SK-N-SH (cell line): Measurements from ENCODE around the gene GPR132. TPM values are rescaled to one million over a fixed set of nuclear protein-coding genes. Genes with fewer than 3 reads are reported as not detected.

Experiments used
- CTCF ChIA-PET: fragments of 300-600, 350-600 bp; formaldehyde crosslinking; extraction: SDS; loops from one replicate; lab custom pipeline; 2021; lab: Yijun Ruan, JAX
- POLR2A ChIA-PET: fragments of 350-600 bp; sonication (Branson Sonifier 250); formaldehyde crosslinking; extraction: SDS; loops from one replicate; lab custom pipeline; 2020; ENCODE audit warnings: antibody characterized with exemption, inconsistent platforms; lab: Yijun Ruan, JAX
- DNase-seq: peaks from one replicate; pipeline ENCODE4 v3.0.0; 2012
- H2AFZ ChIP-seq: fragments of 200-600 bp; sonication (generic); 2 replicates; pipeline ENCODE4 v1.8.1; 2016; ENCODE audit warnings: antibody characterized with exemption, mild to moderate bottlenecking, low read depth
- H3F3A ChIP-seq: fragments of 200-600 bp; sonication (generic); replicated peaks from 2 replicates; pipeline ENCODE3; 2016; ENCODE audit warnings: antibody characterized with exemption, mild to moderate bottlenecking; ENCODE audit not compliant: insufficient read depth
- H3K27ac ChIP-seq, 2 experiments: fragments of 200-500 bp in 1 of 2; fragments of 200-600 bp in 1 of 2; sonication (Bioruptor generic) in 1 of 2; sonication (generic), shearing (Covaris generic) in 1 of 2; 2 replicates each; pipeline versions ENCODE4 v1.5.1 to v1.6.1; 2014 to 2016; ENCODE audit warnings: low read depth in 2 of 2, inconsistent platforms in 1 of 2, low read length in 1 of 2, mild to moderate bottlenecking in 1 of 2, mixed read lengths in 1 of 2
- H3K27me3 ChIP-seq: fragments of 200-600 bp; sonication (generic), shearing (Covaris generic); 2 replicates; pipeline ENCODE4 v1.6.1; 2016; ENCODE audit warnings: mixed run types; ENCODE audit not compliant: insufficient read depth
- H3K36me3 ChIP-seq, 2 experiments: fragments of 200-500 bp in 1 of 2; fragments of 200-600 bp in 1 of 2; sonication (Bioruptor generic) in 1 of 2; sonication (generic) in 1 of 2; replicated peaks in 1 of 2; 2 replicates each; pipeline versions ENCODE3 to v1.5.1; 2014 to 2016; ENCODE audit warnings: low read length in 1 of 2, mild to moderate bottlenecking in 1 of 2; ENCODE audit not compliant: insufficient read depth in 2 of 2, control insufficient read depth in 1 of 2
- H3K4me1 ChIP-seq, 2 experiments: fragments of 200-500 bp in 1 of 2; fragments of 200-600 bp in 1 of 2; sonication (Bioruptor generic) in 1 of 2; sonication (generic), shearing (Covaris generic) in 1 of 2; 2 replicates each; pipeline versions ENCODE4 v1.5.1 to v1.6.1; 2014 to 2016; ENCODE audit warnings: low read depth in 1 of 2, low read length in 1 of 2, mixed run types in 1 of 2; ENCODE audit not compliant: insufficient read depth in 2 of 2, control insufficient read depth in 1 of 2
- H3K4me2 ChIP-seq: fragments of 200-600 bp; sonication (generic), shearing (Covaris generic); 2 replicates; pipeline ENCODE4 v1.6.1; 2017; ENCODE audit warnings: mixed run types
- H3K4me3 ChIP-seq, 2 experiments: fragments of 200-500 bp in 1 of 2; fragments of 200-600 bp in 1 of 2; sonication (Bioruptor generic) in 1 of 2; sonication (generic), shearing (Covaris generic) in 1 of 2; 2 replicates each; pipeline versions ENCODE4 v1.5.1 to v1.8.1; 2014 to 2016; ENCODE audit warnings: low read depth in 2 of 2, inconsistent platforms in 1 of 2, low read length in 1 of 2, mild to moderate bottlenecking in 1 of 2, mixed read lengths in 1 of 2, moderate library complexity in 1 of 2
- H3K79me2 ChIP-seq: fragments of 200-600 bp; sonication (generic); 2 replicates; pipeline ENCODE4 v1.8.1; 2017; ENCODE audit warnings: mild to moderate bottlenecking; ENCODE audit not compliant: insufficient read depth
- H3K9ac ChIP-seq: fragments of 200-600 bp; sonication (generic); 2 replicates; pipeline ENCODE4 v1.6.1; 2017; ENCODE audit warnings: mixed run types
- H3K9me2 ChIP-seq: fragments of 200-600 bp; sonication (generic); 2 replicates; pipeline ENCODE4 v1.6.1; 2017; ENCODE audit warnings: mixed run types
- H3K9me3 ChIP-seq: fragments of 200-600 bp; sonication (generic); 2 replicates; pipeline ENCODE4 v1.6.1; 2017; ENCODE audit warnings: mixed run types, mild to moderate bottlenecking, moderate library complexity
- H4K20me1 ChIP-seq: fragments of 200-600 bp; sonication (generic); 2 replicates; pipeline ENCODE4 v1.6.1; 2017; ENCODE audit warnings: mild to moderate bottlenecking, mixed run types; ENCODE audit not compliant: insufficient read depth
- CHD2 ChIP-seq: fragments of 150-350 bp; IDR thresholded peaks from 2 replicates; pipeline ENCODE4 v1.6.1; 2018; ENCODE audit warnings: low read length; ENCODE audit not compliant: partially characterized antibody
- EP300 ChIP-seq, 2 experiments: IDR thresholded peaks; 2 replicates each; pipeline versions ENCODE4 v1.4.0 to v1.6.1; 2012; ENCODE audit warnings: borderline replicate concordance in 1 of 2, low read depth in 1 of 2, low read length in 1 of 2
- GABPA ChIP-seq: IDR thresholded peaks from 2 replicates; pipeline ENCODE4 v1.4.0; 2012; ENCODE audit warnings: low read depth, mild to moderate bottlenecking
- MXI1 ChIP-seq: IDR thresholded peaks from 2 replicates; pipeline ENCODE4 v1.6.1; 2012; ENCODE audit warnings: mild to moderate bottlenecking, low read depth, low read length, improper control_type of control experiment
- NFIC ChIP-seq: IDR thresholded peaks from 2 replicates; pipeline ENCODE4 v1.4.0; 2012; ENCODE audit warnings: borderline replicate concordance
- NRF1 ChIP-seq: IDR thresholded peaks from 2 replicates; pipeline ENCODE4 v1.6.1; 2012; ENCODE audit warnings: low read depth, mild to moderate bottlenecking, low read length
- POLR2AphosphoS5 ChIP-seq: IDR thresholded peaks from 2 replicates; pipeline ENCODE4 v1.6.1; 2012; ENCODE audit warnings: low read depth, low read length
- RFX5 ChIP-seq: IDR thresholded peaks from 2 replicates; pipeline ENCODE4 v1.6.1; 2012; ENCODE audit warnings: mild to moderate bottlenecking, improper control_type of control experiment, low read length
- SIN3A ChIP-seq: IDR thresholded peaks from 2 replicates; pipeline ENCODE4 v1.6.1; 2012; ENCODE audit warnings: low read depth, mild to moderate bottlenecking, low read length, moderate library complexity, borderline replicate concordance
- TAF1 ChIP-seq: IDR thresholded peaks from 2 replicates; pipeline ENCODE4 v1.6.1; 2012; ENCODE audit warnings: low read depth, mild to moderate bottlenecking, low read length, moderate library complexity, borderline replicate concordance
- TCF12 ChIP-seq: IDR thresholded peaks from 2 replicates; pipeline ENCODE4 v1.4.0; 2012
- TEAD4 ChIP-seq: IDR thresholded peaks from 2 replicates; pipeline ENCODE4 v1.4.0; 2012; ENCODE audit warnings: mild to moderate bottlenecking, borderline replicate concordance; ENCODE audit not compliant: insufficient read depth
- WGBS: methylation state at CpG from one replicate; pipeline ENCODE4 v1.1.6; 2017; ENCODE audit warnings: low lambda C conversion rate; 5-methylcytosine and 5-hydroxymethylcytosine counted together
- polyA plus RNA-seq, 3 experiments: library from polyadenylated mRNA; depleted of rRNA; stranded (reverse); fragments of >200 nt; gene quantifications; 2 replicates each; pipeline ENCODE4 v1.2.3, GENCODE V29; 2012
- TF ChIP-seq, protein P1 (sequence below): IDR thresholded peaks from 2 replicates; pipeline ENCODE4 v1.4.0; 2012; ENCODE audit warnings: low read depth, borderline replicate concordance
- TF ChIP-seq, protein P2 (sequence below): IDR thresholded peaks from 2 replicates; pipeline ENCODE4 v1.6.1; 2012; ENCODE audit warnings: mild to moderate bottlenecking, low read depth, low read length, moderate library complexity
- TF ChIP-seq, protein P3 (sequence below): fragments of 150-350 bp; IDR thresholded peaks from 2 replicates; pipeline ENCODE4 v1.6.1; 2017; ENCODE audit warnings: antibody characterized with exemption, low read length, low read depth, borderline replicate concordance
- TF ChIP-seq, protein P4 (sequence below): IDR thresholded peaks from 2 replicates; pipeline ENCODE4 v1.4.0; 2012; ENCODE audit warnings: low read depth
- TF ChIP-seq, protein P5 (sequence below): IDR thresholded peaks from 2 replicates; pipeline ENCODE4 v1.4.0; 2012; ENCODE audit warnings: low read depth, borderline replicate concordance

GPR132 gene
- polyA plus RNA-seq, 1 of the 3 experiments (the other 2 are of a cell fraction): not detected

DNA sequence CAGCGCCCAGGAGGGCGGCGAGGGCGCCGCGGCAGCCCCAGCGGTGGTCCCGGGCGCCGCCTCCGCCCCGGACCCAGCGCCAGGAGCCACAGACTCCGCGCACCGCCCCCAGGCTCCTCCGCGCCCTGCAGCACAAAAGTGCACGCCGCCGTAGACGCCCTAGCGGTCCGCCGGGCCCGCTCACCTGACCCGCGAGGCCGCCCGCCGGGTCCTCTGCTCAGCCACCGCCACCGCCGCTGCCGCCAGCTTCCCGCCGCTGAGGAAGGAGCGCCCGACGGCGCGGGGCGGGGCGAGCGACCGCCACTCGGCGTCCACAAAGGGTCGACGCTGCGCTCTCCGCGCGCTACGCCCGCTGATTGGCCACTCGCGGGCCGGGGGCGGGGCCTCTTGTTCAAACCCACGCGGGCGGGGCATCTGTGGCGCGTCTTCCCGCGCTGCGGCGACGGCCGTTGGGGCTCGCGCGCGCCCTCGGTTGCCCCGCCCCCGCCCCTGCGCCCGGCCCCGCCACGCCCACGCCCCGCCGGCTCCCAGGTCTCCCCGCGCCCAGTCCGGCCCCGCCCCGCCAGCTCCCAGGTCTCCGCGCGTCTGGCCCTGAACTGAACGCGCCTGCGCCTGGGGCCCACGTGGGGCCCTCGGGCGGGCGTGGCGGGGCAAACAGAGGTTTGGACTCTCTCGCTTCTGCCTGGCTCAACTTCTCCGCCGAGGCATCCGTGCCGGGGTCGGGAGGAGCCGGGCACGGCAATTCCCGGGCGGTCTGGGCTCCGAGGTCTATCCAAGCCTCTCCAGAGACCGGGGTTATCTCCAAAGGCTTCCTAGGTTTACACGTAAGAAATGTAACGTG lies 44.2 kb downstream of the GPR132 start, which contains the start of gene CDCA4:
Gene CDCA4 (minus strand): TSS at position 269 of the 841 bp plus-strand sequence. CDS start 9,154 bp downstream, outside the sequence.
- Histone ChIP-seq H3K9me2 (no peaks in the 10 kb centered on the region), H3F3A (peaks cover 40% of the 10 kb centered on the region), H3K27ac (peak within 1 kb of the TSS; percentile 89 to 99), H3K4me2 (peak within 1 kb of the TSS; percentile 98), H3K27me3 (no peaks in the 10 kb centered on the region), H3K79me2 (peaks cover 64% of the 10 kb centered on the region), H3K4me3 (peak within 1 kb of the TSS; percentile 75 to 77), H3K9ac (peak within 1 kb of the TSS; percentile 96), H3K9me3 (no peaks in the 10 kb centered on the region), H2AFZ (no peak within 1 kb of the TSS; the same call in 1 of the 2 replicates), H3K36me3 (peaks cover 0 to 3% of the 10 kb centered on the region in 2 experiments), H4K20me1 (peaks cover 35% of the 10 kb centered on the region), H3K4me1 (peaks cover 22 to 51% of the 10 kb centered on the region in 2 experiments; a peak in 2 of 4 replicates)
- 1% methylated on average over 13 of the region's 115 CpGs for WGBS
- POLR2A ChIA-PET: interaction anchor here (0.7 to 1.0 kb wide), 3 partner anchors 37 to 269 kb away, joined by 3 to 8 read pairs (median 3); no protein-coding TSS in a partner anchor
- CTCF ChIA-PET: interaction anchor here (1.0 to 10.9 kb wide), 7 partner anchors 25 to 195 kb away, joined by 3 to 138 read pairs (median 4); no protein-coding TSS in a partner anchor
- TF ChIP-seq MXI1: peak; percentile 95
- peak; percentile 76; the same call in 1 of the 2 replicates for TF ChIP-seq POLR2AphosphoS5
- TF ChIP-seq NFIC: no peak
- TF ChIP-seq, protein P1, sequence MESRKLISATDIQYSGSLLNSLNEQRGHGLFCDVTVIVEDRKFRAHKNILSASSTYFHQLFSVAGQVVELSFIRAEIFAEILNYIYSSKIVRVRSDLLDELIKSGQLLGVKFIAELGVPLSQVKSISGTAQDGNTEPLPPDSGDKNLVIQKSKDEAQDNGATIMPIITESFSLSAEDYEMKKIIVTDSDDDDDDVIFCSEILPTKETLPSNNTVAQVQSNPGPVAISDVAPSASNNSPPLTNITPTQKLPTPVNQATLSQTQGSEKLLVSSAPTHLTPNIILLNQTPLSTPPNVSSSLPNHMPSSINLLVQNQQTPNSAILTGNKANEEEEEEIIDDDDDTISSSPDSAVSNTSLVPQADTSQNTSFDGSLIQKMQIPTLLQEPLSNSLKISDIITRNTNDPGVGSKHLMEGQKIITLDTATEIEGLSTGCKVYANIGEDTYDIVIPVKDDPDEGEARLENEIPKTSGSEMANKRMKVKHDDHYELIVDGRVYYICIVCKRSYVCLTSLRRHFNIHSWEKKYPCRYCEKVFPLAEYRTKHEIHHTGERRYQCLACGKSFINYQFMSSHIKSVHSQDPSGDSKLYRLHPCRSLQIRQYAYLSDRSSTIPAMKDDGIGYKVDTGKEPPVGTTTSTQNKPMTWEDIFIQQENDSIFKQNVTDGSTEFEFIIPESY: no peak
- no peak for TF ChIP-seq GABPA
- TF ChIP-seq SIN3A: peak; percentile 66; the same call in 1 of the 2 replicates
- TF ChIP-seq, protein P2, sequence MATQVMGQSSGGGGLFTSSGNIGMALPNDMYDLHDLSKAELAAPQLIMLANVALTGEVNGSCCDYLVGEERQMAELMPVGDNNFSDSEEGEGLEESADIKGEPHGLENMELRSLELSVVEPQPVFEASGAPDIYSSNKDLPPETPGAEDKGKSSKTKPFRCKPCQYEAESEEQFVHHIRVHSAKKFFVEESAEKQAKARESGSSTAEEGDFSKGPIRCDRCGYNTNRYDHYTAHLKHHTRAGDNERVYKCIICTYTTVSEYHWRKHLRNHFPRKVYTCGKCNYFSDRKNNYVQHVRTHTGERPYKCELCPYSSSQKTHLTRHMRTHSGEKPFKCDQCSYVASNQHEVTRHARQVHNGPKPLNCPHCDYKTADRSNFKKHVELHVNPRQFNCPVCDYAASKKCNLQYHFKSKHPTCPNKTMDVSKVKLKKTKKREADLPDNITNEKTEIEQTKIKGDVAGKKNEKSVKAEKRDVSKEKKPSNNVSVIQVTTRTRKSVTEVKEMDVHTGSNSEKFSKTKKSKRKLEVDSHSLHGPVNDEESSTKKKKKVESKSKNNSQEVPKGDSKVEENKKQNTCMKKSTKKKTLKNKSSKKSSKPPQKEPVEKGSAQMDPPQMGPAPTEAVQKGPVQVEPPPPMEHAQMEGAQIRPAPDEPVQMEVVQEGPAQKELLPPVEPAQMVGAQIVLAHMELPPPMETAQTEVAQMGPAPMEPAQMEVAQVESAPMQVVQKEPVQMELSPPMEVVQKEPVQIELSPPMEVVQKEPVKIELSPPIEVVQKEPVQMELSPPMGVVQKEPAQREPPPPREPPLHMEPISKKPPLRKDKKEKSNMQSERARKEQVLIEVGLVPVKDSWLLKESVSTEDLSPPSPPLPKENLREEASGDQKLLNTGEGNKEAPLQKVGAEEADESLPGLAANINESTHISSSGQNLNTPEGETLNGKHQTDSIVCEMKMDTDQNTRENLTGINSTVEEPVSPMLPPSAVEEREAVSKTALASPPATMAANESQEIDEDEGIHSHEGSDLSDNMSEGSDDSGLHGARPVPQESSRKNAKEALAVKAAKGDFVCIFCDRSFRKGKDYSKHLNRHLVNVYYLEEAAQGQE: peak; percentile 29; the same call in 1 of the 2 replicates
- TF ChIP-seq, protein P3, sequence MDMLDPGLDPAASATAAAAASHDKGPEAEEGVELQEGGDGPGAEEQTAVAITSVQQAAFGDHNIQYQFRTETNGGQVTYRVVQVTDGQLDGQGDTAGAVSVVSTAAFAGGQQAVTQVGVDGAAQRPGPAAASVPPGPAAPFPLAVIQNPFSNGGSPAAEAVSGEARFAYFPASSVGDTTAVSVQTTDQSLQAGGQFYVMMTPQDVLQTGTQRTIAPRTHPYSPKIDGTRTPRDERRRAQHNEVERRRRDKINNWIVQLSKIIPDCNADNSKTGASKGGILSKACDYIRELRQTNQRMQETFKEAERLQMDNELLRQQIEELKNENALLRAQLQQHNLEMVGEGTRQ: peak; percentile 78
- peak; percentile 36 for TF ChIP-seq CHD2
- 0 out of 4 replicates have a peak, but pooled peaks of 1 of the 2 experiments have one; percentile 7 for TF ChIP-seq EP300 (IDR thresholded peaks at IDR 0.05; ENCODE audit: borderline replicate concordance in 1 of 2, low read depth in 1 of 2, low read length in 1 of 2)
- TF ChIP-seq TAF1: peak; percentile 77
- peak; percentile 47; the same call in 1 of the 2 replicates for TF ChIP-seq RFX5
- no peak for TF ChIP-seq TEAD4
- TF ChIP-seq, protein P4, sequence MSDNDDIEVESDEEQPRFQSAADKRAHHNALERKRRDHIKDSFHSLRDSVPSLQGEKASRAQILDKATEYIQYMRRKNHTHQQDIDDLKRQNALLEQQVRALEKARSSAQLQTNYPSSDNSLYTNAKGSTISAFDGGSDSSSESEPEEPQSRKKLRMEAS: peak; percentile 97
- no peak for TF ChIP-seq TCF12
- TF ChIP-seq NRF1: peak; percentile 79
- TF ChIP-seq, protein P5, sequence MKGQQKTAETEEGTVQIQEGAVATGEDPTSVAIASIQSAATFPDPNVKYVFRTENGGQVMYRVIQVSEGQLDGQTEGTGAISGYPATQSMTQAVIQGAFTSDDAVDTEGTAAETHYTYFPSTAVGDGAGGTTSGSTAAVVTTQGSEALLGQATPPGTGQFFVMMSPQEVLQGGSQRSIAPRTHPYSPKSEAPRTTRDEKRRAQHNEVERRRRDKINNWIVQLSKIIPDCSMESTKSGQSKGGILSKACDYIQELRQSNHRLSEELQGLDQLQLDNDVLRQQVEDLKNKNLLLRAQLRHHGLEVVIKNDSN: peak; percentile 94
- DNase-seq: peak; percentile 100
